T-helper 2 cell treated with Interferon-gamma antibody and Interleukin-4, amounts not matched to agents 100 ng/mL and 5 ng/mL, for 36 hours (primary cell): ENCODE data around the gene MEP1B. TPM values are rescaled to one million over a fixed set of nuclear protein-coding genes. Genes with fewer than 3 reads are reported as not detected.

Experiments
- intact Hi-C: fragments of 100-400 bp; cut with micrococcal nuclease; formaldehyde crosslinking; loops from one replicate; pipeline ENCODE4 v1.15.1; 2023
- total RNA-seq: library from RNA; stranded (reverse); gene quantifications from 2 replicates; pipeline ENCODE4 v1.2.3, GENCODE V29; 2022

Gene MEP1B
- total RNA-seq, 1 donor from 2014 or later: 0.11 TPM

DNA sequence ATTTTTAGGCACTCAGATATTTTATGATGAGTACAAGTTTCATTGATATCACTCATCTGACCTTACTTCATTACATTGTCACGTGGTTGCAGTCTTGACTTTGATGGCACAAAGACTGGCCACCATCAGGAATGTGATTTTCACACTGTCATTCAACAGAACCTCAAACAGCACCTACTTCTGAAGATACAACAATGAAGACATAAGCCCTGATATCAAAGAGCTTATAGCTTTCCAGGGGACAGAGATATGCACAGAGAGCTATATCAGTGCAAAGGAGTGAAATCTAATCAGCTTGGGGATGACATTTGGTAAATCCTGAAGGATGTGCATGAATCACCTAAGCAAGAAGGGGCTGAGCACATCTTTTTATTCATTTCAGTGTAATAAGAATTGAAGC lies 72.3 kb downstream of the MEP1B start:
- intact Hi-C loops: no loop called here

DNA sequence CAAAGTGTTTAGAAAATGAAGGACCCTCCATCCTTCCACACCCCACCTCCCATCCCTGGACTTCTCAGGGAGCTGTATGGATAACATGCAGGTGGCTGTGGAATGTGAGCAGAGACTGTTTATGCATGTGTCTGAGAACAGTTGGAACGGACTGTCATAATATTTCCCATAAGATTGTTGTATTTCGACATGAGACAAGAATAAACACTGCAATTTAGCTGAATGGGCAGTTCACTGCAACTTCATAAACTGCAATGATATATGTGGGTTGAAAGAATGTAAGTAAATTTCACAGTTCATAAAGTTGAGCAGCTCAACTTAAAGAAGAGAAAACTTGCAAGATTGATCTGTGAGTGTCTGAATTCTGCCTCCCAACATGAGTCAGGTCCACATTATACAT lies 74.6 kb downstream of the MEP1B start:
- intact Hi-C loops: no loop called here

DNA sequence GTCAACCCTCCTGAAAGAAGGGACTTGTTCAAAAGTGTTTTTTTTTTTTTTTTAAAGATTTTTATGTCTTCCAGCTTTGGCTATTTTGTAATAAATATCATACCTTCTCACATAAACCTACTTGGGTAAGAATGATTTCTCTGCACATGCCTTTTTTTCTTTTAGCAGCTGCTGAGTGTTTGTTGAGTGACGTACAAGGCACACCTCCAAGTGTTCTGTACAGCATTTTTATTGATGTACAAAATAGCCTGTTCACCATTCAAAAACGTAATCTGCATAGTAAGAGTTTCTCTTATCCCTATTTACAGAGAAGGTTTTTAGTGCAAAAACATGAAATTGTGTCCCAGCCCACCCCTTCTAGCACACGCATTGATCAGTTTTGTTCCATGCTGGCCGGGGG lies 77.6 kb downstream of the MEP1B start:
- intact Hi-C loops: no loop called here

Other genes starting within 250 kb of the MEP1B start
- gene TRAPPC8, start 246.9 kb upstream of the MEP1B start, total RNA-seq: 39.3 and 43.4 TPM in 2 replicates
- gene RNF125, start 171.2 kb upstream of the MEP1B start, total RNA-seq: 52.8 and 54.7 TPM in 2 replicates
- gene RNF138, start 98.2 kb upstream of the MEP1B start, total RNA-seq: 65.1 and 74.5 TPM in 2 replicates